Mucosa of rectum (tissue), 2 donors: ENCODE data around the gene CAMTA1.

Source experiments
- H3K27ac ChIP-seq, 2 donors: one replicate each; pipeline ENCODE4 v1.7.0; 2013; ENCODE audit warnings: inconsistent platforms in 2 of 2, low read depth in 2 of 2, low read length in 2 of 2
- H3K27me3 ChIP-seq, 2 donors: one replicate each; pipeline ENCODE4 v1.7.0; 2013; ENCODE audit warnings: low read length in 2 of 2; ENCODE audit not compliant: control insufficient read depth in 2 of 2, insufficient read depth in 2 of 2
- H3K36me3 ChIP-seq, 2 donors: one replicate each; pipeline ENCODE4 v1.7.0; 2013; ENCODE audit warnings: low read length in 2 of 2; ENCODE audit not compliant: control insufficient read depth in 2 of 2, insufficient read depth in 2 of 2
- H3K4me1 ChIP-seq, 2 donors: one replicate each; pipeline ENCODE4 v1.7.0; 2013; ENCODE audit warnings: low read length in 2 of 2, mild to moderate bottlenecking in 1 of 2; ENCODE audit not compliant: control insufficient read depth in 2 of 2, insufficient read depth in 2 of 2
- H3K4me3 ChIP-seq, 2 donors: one replicate each; pipeline ENCODE4 v1.7.0; 2013; ENCODE audit warnings: low read length in 2 of 2
- H3K9ac ChIP-seq, 2 donors: one replicate each; pipeline ENCODE4 v1.7.0; 2013; ENCODE audit warnings: low read length in 2 of 2, low read depth in 1 of 2, mild to moderate bottlenecking in 1 of 2
- H3K9me3 ChIP-seq, 2 donors: one replicate each; pipeline ENCODE4 v1.7.0; 2013; ENCODE audit warnings: low read length in 2 of 2; ENCODE audit not compliant: control insufficient read depth in 2 of 2
- donor health status: healthy.
- donor health status: Normal muscosa, but diverticular disease.

The CAMTA1 gene

GRCh38 chr1:7178741-7179140, 393.5 kb downstream of the CAMTA1 start:
- H3K9me3 ChIP-seq = peaks cover 3% of the 10 kb centered on the region in 2 donors
- H3K27ac ChIP-seq = no peak overlapping the region

GRCh38 chr1:7185721-7186120, 400.5 kb downstream of the CAMTA1 start:
- Histone ChIP-seq H3K27me3 (no peaks in the 10 kb centered on the region), H3K36me3 (no peaks in the 10 kb centered on the region), H3K4me1 (no peaks in the 10 kb centered on the region), H3K9me3 (peaks cover 0 to 3% of the 10 kb centered on the region in 2 donors), H3K4me3 (no peak overlapping the region), H3K9ac (no peak overlapping the region), H3K27ac (no peak overlapping the region)

More at GRCh38 chr1:7178741-7179140, 393.5 kb downstream of the CAMTA1 start:
- no peak overlapping the region for H3K9ac ChIP-seq
- H3K27me3 ChIP-seq = peaks cover 0 to 2% of the 10 kb centered on the region in 2 donors
- no peaks in the 10 kb centered on the region for H3K4me1 ChIP-seq
- no peak overlapping the region for H3K4me3 ChIP-seq
- H3K36me3 ChIP-seq = no peaks in the 10 kb centered on the region

- H3K9ac ChIP-seq = no peak overlapping the region
- no peak overlapping the region for H3K4me3 ChIP-seq
- H3K36me3 ChIP-seq = no peaks in the 10 kb centered on the region
- no peak overlapping the region for H3K27ac ChIP-seq
- H3K9me3 ChIP-seq = no peaks in the 10 kb centered on the region
- no peaks in the 10 kb centered on the region for H3K4me1 ChIP-seq
- H3K27me3 ChIP-seq = no peaks in the 10 kb centered on the region
Measured at GRCh38 chr1:7186382-7187111, 401.3 kb downstream of the CAMTA1 start.

GRCh38 chr1:7187112-7187493, 401.8 kb downstream of the CAMTA1 start:
- Histone ChIP-seq H3K27ac (no peak overlapping the region), H3K9ac (no peak overlapping the region), H3K36me3 (no peaks in the 10 kb centered on the region), H3K9me3 (no peaks in the 10 kb centered on the region), H3K4me1 (no peaks in the 10 kb centered on the region), H3K4me3 (no peak overlapping the region), H3K27me3 (no peaks in the 10 kb centered on the region)

DNA sequence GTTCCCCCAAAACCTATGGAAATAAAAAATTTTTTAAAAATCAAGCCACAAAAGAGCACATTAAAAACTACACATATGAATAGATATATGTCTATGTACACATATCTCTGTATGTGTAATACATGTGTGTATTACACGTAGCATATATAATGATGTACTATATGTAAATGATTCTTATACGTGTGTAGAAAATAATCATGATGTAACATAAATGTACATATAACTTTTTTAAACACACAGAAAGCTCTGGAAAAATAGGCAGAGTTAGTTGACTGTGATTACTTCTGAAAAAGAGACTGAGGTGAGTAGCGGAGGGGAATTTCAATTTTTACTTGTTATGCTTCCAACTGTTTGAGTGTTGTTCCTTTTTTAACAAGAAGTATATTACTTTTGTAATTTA, 405.0 kb downstream of the CAMTA1 start:
- Histone ChIP-seq H3K27me3 (no peaks in the 10 kb centered on the region), H3K4me3 (no peak overlapping the region), H3K9ac (no peak overlapping the region), H3K4me1 (no peaks in the 10 kb centered on the region), H3K36me3 (no peaks in the 10 kb centered on the region), H3K9me3 (no peaks in the 10 kb centered on the region), H3K27ac (no peak overlapping the region)

- Histone ChIP-seq H3K4me1 (no peaks in the 10 kb centered on the region), H3K27ac (no peak overlapping the region), H3K27me3 (no peaks in the 10 kb centered on the region), H3K36me3 (no peaks in the 10 kb centered on the region), H3K4me3 (no peak overlapping the region), H3K9ac (no peak overlapping the region), H3K9me3 (no peaks in the 10 kb centered on the region)
Measured at GRCh38 chr1:7192453-7192852, 407.2 kb downstream of the CAMTA1 start.

- Histone ChIP-seq H3K4me3 (no peak overlapping the region), H3K27me3 (peaks cover 5 to 6% of the 10 kb centered on the region in 2 donors), H3K36me3 (no peaks in the 10 kb centered on the region), H3K27ac (no peak overlapping the region), H3K9ac (no peak overlapping the region), H3K9me3 (no peaks in the 10 kb centered on the region), H3K4me1 (no peaks in the 10 kb centered on the region)
Measured at GRCh38 chr1:7196036-7196911, 411.0 kb downstream of the CAMTA1 start.

DNA sequence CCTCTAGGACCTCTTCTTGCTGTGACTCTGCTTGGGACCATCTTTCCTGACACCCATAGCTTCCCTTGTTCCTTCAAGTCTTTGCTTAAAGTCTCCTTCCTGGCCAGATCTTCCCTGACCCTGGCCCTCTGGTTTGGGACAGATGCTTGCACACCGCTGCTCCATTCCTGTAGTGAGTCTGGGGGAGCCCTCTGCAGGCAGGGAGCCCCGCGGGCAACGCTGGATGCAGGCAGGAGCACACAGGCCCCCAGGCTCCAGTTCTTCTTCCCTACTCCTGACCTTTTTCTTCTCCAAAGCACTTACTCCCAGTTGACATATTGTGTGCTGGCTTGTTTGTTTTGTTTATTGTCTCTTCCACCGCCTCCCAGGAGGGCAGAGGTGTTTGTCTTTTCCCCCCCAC, 413.4 kb downstream of the CAMTA1 start:
- Histone ChIP-seq H3K9ac (no peak overlapping the region), H3K4me3 (no peak overlapping the region), H3K9me3 (no peaks in the 10 kb centered on the region), H3K27me3 (peaks cover 5 to 6% of the 10 kb centered on the region in 2 donors), H3K36me3 (no peaks in the 10 kb centered on the region), H3K27ac (no peak overlapping the region), H3K4me1 (no peaks in the 10 kb centered on the region)

- H3K4me1 ChIP-seq = no peaks in the 10 kb centered on the region
- H3K4me3 ChIP-seq = no peak overlapping the region
- H3K27ac ChIP-seq = no peak overlapping the region
- H3K9ac ChIP-seq = no peak overlapping the region
- H3K36me3 ChIP-seq = no peaks in the 10 kb centered on the region
- no peaks in the 10 kb centered on the region for H3K9me3 ChIP-seq
- H3K27me3 ChIP-seq = peaks cover 5 to 6% of the 10 kb centered on the region in 2 donors
Measured at GRCh38 chr1:7199077-7199779, 414.0 kb downstream of the CAMTA1 start.
